GM12878 (cell line): ENCODE results near the gene TMEM168. TPM values are rescaled to one million over a fixed set of nuclear protein-coding genes. Genes with fewer than 3 reads are reported as not detected.

Source experiments
- ATAC-seq: fragments of 200-7000 bp; cut with Tn5 transposase; 3 replicates; pipeline ENCODE4 v1.9.1; 2020; ENCODE audit warnings: mild to moderate bottlenecking, moderate library complexity
- BruUV-seq: library from RNA; stranded (reverse); fragments of 400-500 nt; replicated peaks from 2 replicates; lab custom pipeline; 2021; lab: Mats Ljungman, UMichigan
- CTCF ChIA-PET: fragments of 300-600 bp; sonication (Branson Sonifier 250); formaldehyde crosslinking; extraction: SDS; loops from one replicate; lab custom pipeline; 2021; ENCODE audit warnings: inconsistent platforms; lab: Yijun Ruan, JAX
- POLR2A ChIA-PET: fragments of 350-600 bp; formaldehyde crosslinking; extraction: SDS; loops from one replicate; lab custom pipeline; 2021; ENCODE audit warnings: inconsistent platforms; lab: Charles Lee
- RAD21 ChIA-PET: fragments of 300-600 bp; sonication (Branson Sonifier 250); formaldehyde crosslinking; loops from one replicate; lab custom pipeline; 2023; ENCODE audit warnings: antibody characterized with exemption; ENCODE audit not compliant: unreplicated experiment; lab: Charles Lee
- SMC1A ChIA-PET: fragments of 300-600 bp; sonication (Branson Sonifier 250); formaldehyde crosslinking; loops from one replicate; lab custom pipeline; 2023; ENCODE audit not compliant: unreplicated experiment, uncharacterized antibody; lab: Charles Lee
- DNase-seq: peaks from one replicate; pipeline ENCODE4 v3.0.0-alpha.2; 2011; ENCODE audit warnings: low read depth, low spot score
- FAIRE-seq: peaks from 3 replicates; lab custom pipeline; 2011; peaks lifted over from hg19 to GRCh38; lab: Jason Lieb, UNC
- H2AFZ ChIP-seq: 2 replicates; pipeline ENCODE4 v1.6.0; 2011; ENCODE audit warnings: low read depth, low read length, control low read depth; ENCODE audit not compliant: control insufficient read depth
- H3K27ac ChIP-seq: 2 replicates; pipeline ENCODE4 v1.5.1; 2011; ENCODE audit warnings: control low read depth; ENCODE audit not compliant: control insufficient read depth, insufficient read depth
- H3K27me3 ChIP-seq, 2 experiments: replicated peaks in 1 of 2; 2 replicates each; pipeline versions ENCODE4 v1.6.0 to v1.6.1; 2011; ENCODE audit warnings: low read length in 1 of 2; ENCODE audit not compliant: control insufficient read depth in 2 of 2, insufficient read depth in 2 of 2
- H3K36me3 ChIP-seq, 2 experiments: 2 replicates each; pipeline ENCODE4 v1.5.1; 2011; ENCODE audit warnings: low read length in 1 of 2; ENCODE audit not compliant: control insufficient read depth in 2 of 2, insufficient read depth in 2 of 2
- H3K4me1 ChIP-seq: 2 replicates; pipeline ENCODE4 v1.6.1; 2011; ENCODE audit warnings: mild to moderate bottlenecking, low read length, moderate library complexity, mixed read lengths; ENCODE audit not compliant: control insufficient read depth, insufficient read depth
- H3K4me2 ChIP-seq: 2 replicates; pipeline ENCODE4 v1.6.0; 2011; ENCODE audit warnings: control low read depth; ENCODE audit not compliant: control insufficient read depth, insufficient read depth
- H3K4me3 ChIP-seq: fragments of 200-600 bp; sonication (generic); 2 replicates; pipeline ENCODE4 v1.5.1; 2016
- H3K79me2 ChIP-seq: 2 replicates; pipeline ENCODE4 v1.6.0; 2011; ENCODE audit warnings: low read length; ENCODE audit not compliant: control insufficient read depth, insufficient read depth
- H3K9ac ChIP-seq: 2 replicates; pipeline ENCODE4 v1.8.0; 2011; ENCODE audit warnings: low read length, control low read depth, mixed read lengths; ENCODE audit not compliant: control insufficient read depth, insufficient read depth
- H3K9me3 ChIP-seq: replicated peaks from 3 replicates; pipeline ENCODE4 v1.5.1; 2011; ENCODE audit warnings: mild to moderate bottlenecking, low read length; ENCODE audit not compliant: control insufficient read depth, insufficient read depth
- H4K20me1 ChIP-seq: 2 replicates; pipeline ENCODE4 v1.6.0; 2011; ENCODE audit not compliant: control insufficient read depth, insufficient read depth
- ATF3 ChIP-seq: IDR thresholded peaks from 2 replicates; pipeline ENCODE4 v1.6.1; 2011; ENCODE audit warnings: low read depth, mild to moderate bottlenecking, low read length, moderate library complexity, borderline replicate concordance; ENCODE audit errors: extremely low read depth
- ATF7 ChIP-seq: fragments of 450-650 bp; IDR thresholded peaks from 2 replicates; pipeline ENCODE4 v1.6.1; 2016; ENCODE audit warnings: low read depth, mild to moderate bottlenecking
- CEBPZ ChIP-seq: fragments of 150-350 bp; IDR thresholded peaks from 2 replicates; pipeline ENCODE4 v1.6.1; 2016; ENCODE audit warnings: low read depth, low read length
- CREM ChIP-seq: IDR thresholded peaks from 2 replicates; pipeline ENCODE4 v1.6.1; 2014; ENCODE audit warnings: antibody characterized with exemption, low read depth
- FOS ChIP-seq: IDR thresholded peaks from 3 replicates; pipeline ENCODE4 v1.6.1; 2011; ENCODE audit warnings: borderline replicate concordance; ENCODE audit not compliant: insufficient read length; ENCODE audit errors: extremely low read depth
- IKZF2 ChIP-seq, 2 experiments: fragments of 450-650 bp; IDR thresholded peaks; 2 replicates each; pipeline ENCODE4 v1.6.1; 2017; ENCODE audit warnings: mild to moderate bottlenecking in 2 of 2, moderate library complexity in 2 of 2
- JUNB ChIP-seq: IDR thresholded peaks from 2 replicates; pipeline ENCODE4 v1.6.1; 2016; ENCODE audit warnings: antibody characterized with exemption, mild to moderate bottlenecking
- YY1 ChIP-seq: IDR thresholded peaks from 2 replicates; pipeline ENCODE4 v1.6.1; 2011; ENCODE audit warnings: low read depth, mild to moderate bottlenecking, low read length
- WGBS: methylation state at CpG from one replicate; pipeline ENCODE4 v1.1.6; 2016; ENCODE audit warnings: low lambda C conversion rate; ENCODE audit not compliant: insufficient replicate concordance, insufficient coverage; ENCODE audit errors: missing lambda C conversion rate; 5-methylcytosine and 5-hydroxymethylcytosine counted together
- in situ Hi-C: fragments of 300-500 bp; cut with MboI; formaldehyde crosslinking; loops from 9 replicates; pipeline ENCODE4 v1.14.3; 2018; ENCODE audit warnings: mixed read lengths
- intact Hi-C: fragments of 100-400 bp; cut with micrococcal nuclease; formaldehyde crosslinking; loops from one replicate; pipeline ENCODE4 v1.14.2; 2022; ENCODE audit not compliant: unreplicated experiment
- polyA plus RNA-seq, 11 experiments: library from polyadenylated mRNA; depleted of rRNA in 4 of 11; unstranded in 6 of 11; stranded (reverse) in 5 of 11; fragments of >200 nt; fragmentation: Nextera tagmentation in 4 of 11; fragmentation: Illumina TruSeq in 1 of 11; extraction: Ambion mirVana in 4 of 11; extraction: Trizol in 1 of 11; gene quantifications; 1 replicate in 1 of 11; 2 replicates in 10 of 11; pipeline versions ENCODE4 v1.2.1 to v1.2.3, GENCODE V29; 2011 to 2016; ENCODE audit warnings: inconsistent platforms in 2 of 11, missing spikeins in 2 of 11, low read depth in 1 of 11
- total RNA-seq, 4 experiments: library from RNA; depleted of rRNA in 3 of 4; stranded (reverse); fragments of >200 nt in 3 of 4; fragmentation: Illumina TruSeq in 1 of 4; extraction: Trizol in 1 of 4; gene quantifications; 2 replicates each; pipeline versions ENCODE4 v1.2.1 to v1.2.3, GENCODE V29; 2013 to 2021

Gene TMEM168
- total and polyA plus RNA-seq, 10 of the 15 experiments (the other 5 are each of a cell fraction or from before 2014, with no cell fraction given), result 9.1 to 44.2 (median 19.8) TPM

- Histone ChIP-seq H3K4me3 (no peak overlapping the region), H4K20me1 (no peaks in the 10 kb centered on the region), H3K27me3 (no peaks in the 10 kb centered on the region), H3K36me3 (no peaks in the 10 kb centered on the region; a peak in 2 of 4 replicates), H3K9ac (no peak overlapping the region), H3K4me2 (no peak overlapping the region), H3K79me2 (no peaks in the 10 kb centered on the region), H3K4me1 (no peaks in the 10 kb centered on the region), H3K27ac (no peak overlapping the region), H2AFZ (no peak overlapping the region), H3K9me3 (peaks cover 5% of the 10 kb centered on the region)
- ChIA-PET RAD21 (no interaction called here), CTCF (no interaction called here), SMC1A (no interaction called here), POLR2A (no interaction called here)
- FAIRE-seq (no peak), DNase-seq (no peak), ATAC-seq (peak; percentile 30; the same call in 1 of the 3 replicates)
- WGBS, result 33% methylated on average over 3 of the region's 3 CpGs
- in situ Hi-C loops, result no loop called here
- intact Hi-C loops, result no loop called here
- TF ChIP-seq JUNB, result peak; percentile 39; the same call in 1 of the 2 replicates
- TF ChIP-seq YY1, result no peak
- no TSS peak for BruUV-seq
Measured at GRCh38 chr7:112833082-112833481, 42.9 kb upstream of the TMEM168 start.

- no TSS peak for BruUV-seq
- TF ChIP-seq ATF3 (no peak), IKZF2 (IDR thresholded peaks at IDR 0.05) (no peak), CREM (no peak), ATF7 (no peak), FOS (no peak), CEBPZ (no peak)
- in situ Hi-C loops (no loop called here), intact Hi-C loops (no loop called here)
- H3K27me3 ChIP-seq, result no peaks in the 10 kb centered on the region
- DNase-seq (no peak), ATAC-seq (no peak), FAIRE-seq (no peak)
- no peaks in the 10 kb centered on the region for H4K20me1 ChIP-seq
- H2AFZ ChIP-seq, result no peak overlapping the region
- SMC1A ChIA-PET, result interaction anchor here (0.9 kb wide), 1 partner anchor 39 kb away, joined by 3 read pairs; no protein-coding TSS in a partner anchor
- H3K4me2 ChIP-seq, result no peak overlapping the region
- RAD21 ChIA-PET, result no interaction called here
- no peaks in the 10 kb centered on the region for H3K4me1 ChIP-seq
- no peak overlapping the region for H3K9ac ChIP-seq
- no peak overlapping the region for H3K4me3 ChIP-seq
- peaks cover 5% of the 10 kb centered on the region for H3K9me3 ChIP-seq
- no peaks in the 10 kb centered on the region; a peak in 2 of 4 replicates for H3K36me3 ChIP-seq
- POLR2A ChIA-PET, result no interaction called here
- H3K27ac ChIP-seq, result no peak overlapping the region
- H3K79me2 ChIP-seq, result no peaks in the 10 kb centered on the region
- CTCF ChIA-PET, result interaction anchor here (0.6 to 1.1 kb wide), 3 partner anchors 13 to 542 kb away, joined by 3 to 5 read pairs (median 3); no protein-coding TSS in a partner anchor
Measured at GRCh38 chr7:112830769-112831168, 40.6 kb upstream of the TMEM168 start.
